ENCODE results near the gene ADRA2B.

- TF ChIP-seq POLR2A (IDR thresholded peaks at IDR 0.05; ENCODE audit: low read length): no peak
- no peak for TF ChIP-seq GATA1 (IDR thresholded peaks at IDR 0.05; ENCODE audit: low read depth, low read length)
Measured at GRCh38 chr2:96144481-96145035, 28.2 kb upstream of the ADRA2B start.

All from erythroblast (primary cell).